ENCODE data around the gene KIAA0040.
"Not testable (repeated sequence)": the region's sequence is repeated elsewhere in the genome, so short reads cannot be mapped to it uniquely, and the experiment has no call there.

KIAA0040 gene

DNA sequence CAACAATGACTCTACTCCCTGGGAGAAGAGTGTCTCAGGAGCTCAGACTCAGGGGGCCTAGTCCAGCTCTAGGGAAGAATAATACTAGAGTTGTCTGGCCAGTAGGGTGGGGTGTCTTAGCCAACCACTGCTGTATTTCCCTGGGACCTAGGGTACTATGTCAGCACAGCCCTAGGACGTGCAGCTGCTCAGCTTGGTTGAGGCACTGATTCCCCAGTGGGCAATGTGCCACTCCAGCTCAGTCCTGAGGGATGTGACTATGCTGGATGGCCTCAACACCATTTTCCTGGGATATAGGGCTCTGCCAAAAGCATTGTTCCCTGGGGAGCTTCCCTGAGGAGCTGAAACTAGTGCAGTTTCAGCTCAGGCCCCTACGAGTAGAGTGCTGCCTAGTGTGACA, 77.6 kb downstream of the KIAA0040 start:
- in situ Hi-C loops (cut with MboI; ENCODE audit: low sequenced_read_pairs) = no loop called here

- in situ Hi-C loops (cut with MboI; ENCODE audit: low sequenced_read_pairs) = not testable (repeated sequence)
These were observed 84.2 kb downstream of the KIAA0040 start for GRCh38 chr1:175108331-175108820.
